ENCODE measurements around the gene KCTD10.

GRCh38 chr12:109443794-109444193 is 33.3 kb downstream of the KCTD10 start:
- TF ChIP-seq CTCF (IDR thresholded peaks at IDR 0.05 in 2 of 3, conservative IDR thresholded peaks at IDR 0.05 in 1 of 3; ENCODE audit: control insufficient read depth in 2 of 3, extremely low read depth in 1 of 3, insufficient read depth in 1 of 3, low read depth in 3 of 3, low read length in 3 of 3) (no peak), NFYB (IDR thresholded peaks at IDR 0.05; ENCODE audit: insufficient read depth, low read depth, low read length) (no peak), RAD21 (IDR thresholded peaks at IDR 0.05; ENCODE audit: insufficient read depth, low read depth, low read length) (no peak), ZZZ3 (IDR thresholded peaks at IDR 0.05; ENCODE audit: control insufficient read depth, insufficient read length, low read depth) (no peak), MXI1 (IDR thresholded peaks at IDR 0.05; ENCODE audit: low read depth, low read length) (no peak), PBX3 (IDR thresholded peaks at IDR 0.05; ENCODE audit: insufficient replicate concordance, low read depth, low read length) (no peak), EZH2 (IDR thresholded peaks at IDR 0.05; ENCODE audit: borderline replicate concordance, control insufficient read depth, low read depth, low read length) (no peak), POLR2A (IDR thresholded peaks at IDR 0.05; ENCODE audit: low read depth, low read length) (no peak), YY1 (IDR thresholded peaks at IDR 0.05; ENCODE audit: low read depth, low read length) (no peak), SIX5 (IDR thresholded peaks at IDR 0.05; ENCODE audit: low read depth, low read length, severe bottlenecking) (no peak)
- TF ChIP-seq, protein P1, sequence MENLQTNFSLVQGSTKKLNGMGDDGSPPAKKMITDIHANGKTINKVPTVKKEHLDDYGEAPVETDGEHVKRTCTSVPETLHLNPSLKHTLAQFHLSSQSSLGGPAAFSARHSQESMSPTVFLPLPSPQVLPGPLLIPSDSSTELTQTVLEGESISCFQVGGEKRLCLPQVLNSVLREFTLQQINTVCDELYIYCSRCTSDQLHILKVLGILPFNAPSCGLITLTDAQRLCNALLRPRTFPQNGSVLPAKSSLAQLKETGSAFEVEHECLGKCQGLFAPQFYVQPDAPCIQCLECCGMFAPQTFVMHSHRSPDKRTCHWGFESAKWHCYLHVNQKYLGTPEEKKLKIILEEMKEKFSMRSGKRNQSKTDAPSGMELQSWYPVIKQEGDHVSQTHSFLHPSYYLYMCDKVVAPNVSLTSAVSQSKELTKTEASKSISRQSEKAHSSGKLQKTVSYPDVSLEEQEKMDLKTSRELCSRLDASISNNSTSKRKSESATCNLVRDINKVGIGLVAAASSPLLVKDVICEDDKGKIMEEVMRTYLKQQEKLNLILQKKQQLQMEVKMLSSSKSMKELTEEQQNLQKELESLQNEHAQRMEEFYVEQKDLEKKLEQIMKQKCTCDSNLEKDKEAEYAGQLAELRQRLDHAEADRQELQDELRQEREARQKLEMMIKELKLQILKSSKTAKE (IDR thresholded peaks at IDR 0.05; ENCODE audit: low read depth, poor library complexity, severe bottlenecking), result no peak
